K562 (cell line): ENCODE measurements around the gene RNF187. TPM values are rescaled to one million over a fixed set of nuclear protein-coding genes. Genes with fewer than 3 reads are reported as not detected.

ENCODE experiments used
- ATF4 ChIP-seq: fragments of 450-650 bp; formaldehyde crosslinking; IDR thresholded peaks from 2 replicates; pipeline ENCODE4 v1.4.0; 2022; ENCODE audit warnings: mild to moderate bottlenecking, moderate library complexity
- CEBPZ ChIP-seq: fragments of 150-350 bp; IDR thresholded peaks from 2 replicates; pipeline ENCODE4 v1.6.1; 2014; ENCODE audit warnings: low read depth, mild to moderate bottlenecking, low read length, borderline replicate concordance
- CTCFL ChIP-seq: IDR thresholded peaks from 2 replicates; pipeline ENCODE4 v1.6.1; 2011; ENCODE audit warnings: borderline replicate concordance, low read depth, mild to moderate bottlenecking, moderate library complexity, low read length; ENCODE audit not compliant: insufficient read depth, poor library complexity, severe bottlenecking
- FOS ChIP-seq: IDR thresholded peaks from 3 replicates; pipeline ENCODE4 v1.6.1; 2011; ENCODE audit not compliant: insufficient read length; ENCODE audit errors: extremely low read depth
- HNRNPK ChIP-seq: fragments of 200-400 bp; formaldehyde crosslinking; IDR thresholded peaks from one replicate; pipeline ENCODE4 v1.6.1; 2018; ENCODE audit warnings: mild to moderate bottlenecking, low read depth, low read length; ENCODE audit not compliant: poor library complexity, severe bottlenecking
- JUN ChIP-seq, 2 experiments: sonication (generic) in 1 of 2; formaldehyde crosslinking in 1 of 2; IDR thresholded peaks; 2 replicates each; pipeline versions ENCODE4 v1.6.1 to v1.8.0; 2012 to 2022; ENCODE audit warnings: borderline replicate concordance in 2 of 2, mild to moderate bottlenecking in 2 of 2, improper control_type of control experiment in 1 of 2, low read depth in 1 of 2, low read length in 1 of 2, missing genetic modification reagents in 1 of 2
- KHSRP ChIP-seq: fragments of 450-650 bp; IDR thresholded peaks from 2 replicates; pipeline ENCODE4 v1.6.1; 2017
- L3MBTL2 ChIP-seq: fragments of 450-650 bp; IDR thresholded peaks from 2 replicates; pipeline ENCODE4 v1.6.1; 2016; ENCODE audit warnings: mild to moderate bottlenecking, moderate library complexity
- NR4A1 ChIP-seq, 2 experiments: fragments of 250-450 bp in 1 of 2; fragments of 450-650 bp in 1 of 2; sonication (Bioruptor Pico) in 1 of 2; IDR thresholded peaks; 2 replicates each; pipeline versions ENCODE4 v1.4.0 to v1.6.1; 2016 to 2020; ENCODE audit warnings: mild to moderate bottlenecking in 2 of 2, missing compliant biosample characterization in 1 of 2, missing genetic modification characterization in 1 of 2, moderate library complexity in 1 of 2
- POLR2B ChIP-seq: fragments of 450-650 bp; IDR thresholded peaks from 2 replicates; pipeline ENCODE4 v1.6.1; 2018; ENCODE audit warnings: low read depth; ENCODE audit not compliant: partially characterized antibody
- SAFB ChIP-seq: fragments of 200-400 bp; formaldehyde crosslinking; IDR thresholded peaks from 2 replicates; pipeline ENCODE4 v1.6.1; 2017; ENCODE audit warnings: low read depth, low read length, borderline replicate concordance
- SRSF1 ChIP-seq: fragments of 200-400 bp; formaldehyde crosslinking; IDR thresholded peaks from 2 replicates; pipeline ENCODE4 v1.6.1; 2017; ENCODE audit warnings: mild to moderate bottlenecking, low read depth, low read length, moderate library complexity
- TAL1 ChIP-seq: fragments of 450-650 bp; IDR thresholded peaks from 2 replicates; pipeline ENCODE4 v1.6.1; 2016; ENCODE audit warnings: mild to moderate bottlenecking
- XRCC5 ChIP-seq: fragments of 200-400 bp; formaldehyde crosslinking; IDR thresholded peaks from 2 replicates; pipeline ENCODE4 v1.6.1; 2017; ENCODE audit warnings: low read depth, mild to moderate bottlenecking, low read length
- ZFP91 ChIP-seq: sonication (generic); formaldehyde crosslinking; IDR thresholded peaks from 2 replicates; pipeline ENCODE4 v1.8.0; 2022; ENCODE audit warnings: mild to moderate bottlenecking, missing genetic modification reagents
- ZNF197 ChIP-seq: fragments of 200-800 bp; sonication (Bioruptor generic); IDR thresholded peaks from 2 replicates; pipeline ENCODE4 v1.6.1; 2016; ENCODE audit warnings: low read depth, missing genetic modification characterization, missing compliant biosample characterization
- ZNF561 ChIP-seq: fragments of 450-650 bp; formaldehyde crosslinking; conservative IDR thresholded peaks from 2 replicates; pipeline ENCODE4 v1.4.0; 2020; ENCODE audit warnings: mild to moderate bottlenecking, moderate library complexity
- ZNF695 ChIP-seq: fragments of 450-650 bp; formaldehyde crosslinking; IDR thresholded peaks from 2 replicates; pipeline ENCODE4 v1.4.0; 2020; ENCODE audit warnings: mild to moderate bottlenecking, moderate library complexity
- ZNF696 ChIP-seq: fragments of 250-450 bp; sonication (Bioruptor Pico); conservative IDR thresholded peaks from 2 replicates; pipeline ENCODE4 v1.4.0; 2020; ENCODE audit warnings: mild to moderate bottlenecking, moderate library complexity
- ZNF830 ChIP-seq: fragments of 250-450 bp; sonication (Bioruptor Pico); IDR thresholded peaks from 2 replicates; pipeline ENCODE4 v1.5.0; 2021; ENCODE audit warnings: mild to moderate bottlenecking
- polyA plus RNA-seq, 8 experiments: library from polyadenylated mRNA; depleted of rRNA in 4 of 8; stranded (reverse) in 5 of 8; unstranded in 3 of 8; fragments of >200 nt; fragmentation: Nextera tagmentation in 2 of 8; fragmentation: Illumina TruSeq in 1 of 8; extraction: Ambion mirVana in 2 of 8; extraction: Trizol in 1 of 8; gene quantifications; 2 replicates each; pipeline versions ENCODE4 v1.2.1 to v1.2.3, GENCODE V29; 2011 to 2014; ENCODE audit warnings: inconsistent platforms in 1 of 8, missing spikeins in 1 of 8
- total RNA-seq, 7 experiments: library from RNA; depleted of rRNA in 6 of 7; stranded (reverse); fragments of >200 nt in 6 of 7; fragmentation: Illumina TruSeq in 2 of 7; extraction: Trizol in 2 of 7; gene quantifications; 2 replicates each; pipeline versions ENCODE4 v1.2.1 to v1.2.3, GENCODE V29; 2011 to 2021; ENCODE audit warnings: low replicate concordance in 1 of 7

RNF187 gene
- total and polyA plus RNA-seq, 9 of the 15 experiments (the other 6 are each of a cell fraction or from before 2014, with no cell fraction given) = 2.3 to 119 (median 41.9) TPM

GRCh38 chr1:228502522-228502921 lies 15.3 kb downstream of the RNF187 start (continued):
- TF ChIP-seq CEBPZ (no peak), ZNF197 (CRISPR knock-in tag) (no peak), L3MBTL2 (0 out of 2 replicates have a peak, but pooled peaks have one; percentile 22), ZNF830 (CRISPR knock-in tag) (no peak), ZNF696 (CRISPR knock-in tag) (no peak), ZFP91 (CRISPR knock-in tag) (no peak), KHSRP (no peak), SRSF1 (no peak), POLR2B (no peak), FOS (peak; percentile 59), JUN (IDR thresholded peaks at IDR 0.05; ENCODE audit: borderline replicate concordance, low read depth, low read length) (no peak), JUN (CRISPR knock-in tag; IDR thresholded peaks at IDR 0.05; ENCODE audit: borderline replicate concordance) (no peak), ZNF695 (CRISPR knock-in tag) (no peak), NR4A1 (CRISPR knock-in tag; IDR thresholded peaks at IDR 0.05) (no peak), NR4A1 (tag; IDR thresholded peaks at IDR 0.05) (no peak), ATF4 (no peak), ZNF561 (CRISPR knock-in tag) (no peak), SAFB (no peak), HNRNPK (no peak), TAL1 (peak; percentile 18; the same call in 1 of the 2 replicates), CTCFL (no peak), XRCC5 (no peak)
